ENCODE data around the gene MPZL1. TPM values are rescaled to one million over a fixed set of nuclear protein-coding genes. Genes with fewer than 3 reads are reported as not detected.

The MPZL1 gene
- polyA plus RNA-seq, 3 donors = 23.1 to 63.6 (median 61.8) TPM

GRCh38 chr1:167746988-167747655 lies 25.3 kb downstream of the MPZL1 start:
- Histone ChIP-seq H3K4me1 (ENCODE audit: control insufficient read depth in 1 of 2, insufficient read depth in 2 of 2, low read length in 2 of 2) (peaks cover under 1 to 4% of the 10 kb centered on the region in 2 donors), H3K4me2 (replicated peaks; ENCODE audit: extremely low read depth, low read length, poor library complexity, severe bottlenecking) (no peak overlapping the region), H3K9me3 (replicated peaks in 1 of 2; ENCODE audit: control insufficient read depth in 1 of 2, insufficient read depth in 1 of 2, low read length in 2 of 2) (no peaks in the 10 kb centered on the region), H3K4me3 (replicated peaks in 1 of 3; ENCODE audit: low read depth in 2 of 3, low read length in 3 of 3) (no peak overlapping the region), H3K27me3 (ENCODE audit: control insufficient read depth in 2 of 2, insufficient read depth in 2 of 2, low read length in 2 of 2) (no peaks in the 10 kb centered on the region), H2AFZ (ENCODE audit: insufficient read depth, low read depth, low read length, poor library complexity, severe bottlenecking) (no peak overlapping the region), H3K27ac (ENCODE audit: low read depth in 1 of 2, low read length in 2 of 2) (peak overlapping the region in 1 of 2 donors; percentile 32), H4K20me1 (ENCODE audit: insufficient read depth, low read length) (peaks cover 32% of the 10 kb centered on the region), H3K9ac (ENCODE audit: insufficient read depth, low read length, poor library complexity, severe bottlenecking) (no peak overlapping the region), H3K36me3 (replicated peaks in 1 of 2; ENCODE audit: control insufficient read depth in 1 of 2, insufficient read depth in 2 of 2, low read length in 2 of 2) (no peaks in the 10 kb centered on the region), H3K79me2 (ENCODE audit: insufficient read depth, low read length) (peaks cover 24% of the 10 kb centered on the region)
- TF ChIP-seq, protein P1, sequence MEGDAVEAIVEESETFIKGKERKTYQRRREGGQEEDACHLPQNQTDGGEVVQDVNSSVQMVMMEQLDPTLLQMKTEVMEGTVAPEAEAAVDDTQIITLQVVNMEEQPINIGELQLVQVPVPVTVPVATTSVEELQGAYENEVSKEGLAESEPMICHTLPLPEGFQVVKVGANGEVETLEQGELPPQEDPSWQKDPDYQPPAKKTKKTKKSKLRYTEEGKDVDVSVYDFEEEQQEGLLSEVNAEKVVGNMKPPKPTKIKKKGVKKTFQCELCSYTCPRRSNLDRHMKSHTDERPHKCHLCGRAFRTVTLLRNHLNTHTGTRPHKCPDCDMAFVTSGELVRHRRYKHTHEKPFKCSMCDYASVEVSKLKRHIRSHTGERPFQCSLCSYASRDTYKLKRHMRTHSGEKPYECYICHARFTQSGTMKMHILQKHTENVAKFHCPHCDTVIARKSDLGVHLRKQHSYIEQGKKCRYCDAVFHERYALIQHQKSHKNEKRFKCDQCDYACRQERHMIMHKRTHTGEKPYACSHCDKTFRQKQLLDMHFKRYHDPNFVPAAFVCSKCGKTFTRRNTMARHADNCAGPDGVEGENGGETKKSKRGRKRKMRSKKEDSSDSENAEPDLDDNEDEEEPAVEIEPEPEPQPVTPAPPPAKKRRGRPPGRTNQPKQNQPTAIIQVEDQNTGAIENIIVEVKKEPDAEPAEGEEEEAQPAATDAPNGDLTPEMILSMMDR (IDR thresholded peaks at IDR 0.05) = no peak
- Mint-ChIP-seq H3K4me3 (no peak overlapping the region), H3K36me3 (peaks cover 2 to 5% of the 10 kb centered on the region in 2 donors), H3K27me3 (ENCODE audit: low read depth in 3 of 3) (peaks cover 0 to 3% (median 0%) of the 10 kb centered on the region in 3 donors), H3K27ac (peak overlapping the region in 2 of 7 donors; percentile 8 to 17), H3K9me3 (no peaks in the 10 kb centered on the region), H3K4me1 (peaks cover 25% of the 10 kb centered on the region)
- no peak for DNase-seq
- 83% methylated on average over 4 of the region's 7 CpGs for WGBS (ENCODE audit: insufficient coverage)
- intact Hi-C loops (cut with micrococcal nuclease) = no loop called here

- no peak overlapping the region for H3K4me3 ChIP-seq (replicated peaks in 1 of 3; ENCODE audit: low read depth in 2 of 3, low read length in 3 of 3)
- Mint-ChIP-seq H3K27ac (no peak overlapping the region), H3K27me3 (ENCODE audit: low read depth in 3 of 3) (peaks cover 0 to 3% (median 0%) of the 10 kb centered on the region in 3 donors), H3K36me3 (peaks cover 2 to 5% of the 10 kb centered on the region in 2 donors), H3K4me1 (peaks cover 34% of the 10 kb centered on the region), H3K4me3 (no peak overlapping the region), H3K9me3 (no peaks in the 10 kb centered on the region)
- no CpG with 5 or more reads among the region's 1 CpG for WGBS (ENCODE audit: insufficient coverage)
- no peak overlapping the region for H3K27ac ChIP-seq (ENCODE audit: low read depth in 1 of 2, low read length in 2 of 2)
- peaks cover 28% of the 10 kb centered on the region for H3K79me2 ChIP-seq (ENCODE audit: insufficient read depth, low read length)
- H3K27me3 ChIP-seq (ENCODE audit: control insufficient read depth in 2 of 2, insufficient read depth in 2 of 2, low read length in 2 of 2) = no peaks in the 10 kb centered on the region
- H3K4me1 ChIP-seq (ENCODE audit: control insufficient read depth in 1 of 2, insufficient read depth in 2 of 2, low read length in 2 of 2) = peaks cover 9 to 11% of the 10 kb centered on the region in 2 donors
- no peak for DNase-seq
- TF ChIP-seq, protein P1 (IDR thresholded peaks at IDR 0.05) = no peak
- no peak overlapping the region for H3K4me2 ChIP-seq (replicated peaks; ENCODE audit: extremely low read depth, low read length, poor library complexity, severe bottlenecking)
- H4K20me1 ChIP-seq (ENCODE audit: insufficient read depth, low read length) = peaks cover 32% of the 10 kb centered on the region
- H3K36me3 ChIP-seq (replicated peaks in 1 of 2; ENCODE audit: control insufficient read depth in 1 of 2, insufficient read depth in 2 of 2, low read length in 2 of 2) = no peaks in the 10 kb centered on the region
- intact Hi-C loops (cut with micrococcal nuclease) = no loop called here
- no peaks in the 10 kb centered on the region for H3K9me3 ChIP-seq (replicated peaks in 1 of 2; ENCODE audit: control insufficient read depth in 1 of 2, insufficient read depth in 1 of 2, low read length in 2 of 2)
- no peak overlapping the region for H2AFZ ChIP-seq (ENCODE audit: insufficient read depth, low read depth, low read length, poor library complexity, severe bottlenecking)
- no peak overlapping the region for H3K9ac ChIP-seq (ENCODE audit: insufficient read depth, low read length, poor library complexity, severe bottlenecking)
Measured at GRCh38 chr1:167747988-167748387, 26.2 kb downstream of the MPZL1 start.
